Chondrocyte (in vitro differentiated cells): Measurements from ENCODE around the gene DUT. TPM values are rescaled to one million over a fixed set of nuclear protein-coding genes. Genes with fewer than 3 reads are reported as not detected.

Experiments
- DNase-seq: peaks from one replicate; pipeline ENCODE4 v3.0.0; 2021; ENCODE audit warnings: mixed read lengths, low spot score
- H3K27ac Mint-ChIP-seq: one replicate; pipeline ENCODE4 v1.8.0; 2021; ENCODE audit warnings: mild to moderate bottlenecking, moderate library complexity, mixed read lengths; ENCODE audit not compliant: unreplicated experiment
- H3K27me3 Mint-ChIP-seq: 2 replicates; pipeline ENCODE4 v1.8.0; 2021; ENCODE audit warnings: low read depth, mixed read lengths
- H3K36me3 Mint-ChIP-seq: 2 replicates; pipeline ENCODE4 v1.8.0; 2021; ENCODE audit warnings: low read depth, mixed read lengths
- H3K4me1 Mint-ChIP-seq: 2 replicates; pipeline ENCODE4 v1.8.0; 2021; ENCODE audit warnings: low read depth, mild to moderate bottlenecking, mixed read lengths
- H3K4me3 Mint-ChIP-seq: one replicate; pipeline ENCODE4 v1.8.0; 2021; ENCODE audit warnings: mild to moderate bottlenecking, moderate library complexity, mixed read lengths; ENCODE audit not compliant: unreplicated experiment
- H3K9me3 Mint-ChIP-seq: 2 replicates; pipeline ENCODE4 v1.8.0; 2021; ENCODE audit warnings: low read depth, mixed read lengths
- CTCF ChIP-seq: fragments of 200-600 bp; sonication (generic); IDR thresholded peaks from 2 replicates; pipeline ENCODE4 v1.5.0; 2021; ENCODE audit warnings: antibody characterized with exemption, mild to moderate bottlenecking, moderate library complexity
- total RNA-seq: library from RNA; stranded (reverse); gene quantifications from 3 replicates; pipeline ENCODE4 v1.2.1, GENCODE V29; 2021

DUT gene
- total RNA-seq, 1 donor from 2014 or later: 71.5 TPM

- no peak for TF ChIP-seq CTCF
- Mint-ChIP-seq H3K4me1 (peaks cover 4% of the 10 kb centered on the region), H3K27ac (no peak overlapping the region), H3K9me3 (no peaks in the 10 kb centered on the region), H3K4me3 (no peak overlapping the region), H3K27me3 (no peaks in the 10 kb centered on the region), H3K36me3 (peaks cover 12% of the 10 kb centered on the region)
- no peak for DNase-seq
Measured at GRCh38 chr15:48340111-48340510, 8.9 kb downstream of the DUT start.

DNA sequence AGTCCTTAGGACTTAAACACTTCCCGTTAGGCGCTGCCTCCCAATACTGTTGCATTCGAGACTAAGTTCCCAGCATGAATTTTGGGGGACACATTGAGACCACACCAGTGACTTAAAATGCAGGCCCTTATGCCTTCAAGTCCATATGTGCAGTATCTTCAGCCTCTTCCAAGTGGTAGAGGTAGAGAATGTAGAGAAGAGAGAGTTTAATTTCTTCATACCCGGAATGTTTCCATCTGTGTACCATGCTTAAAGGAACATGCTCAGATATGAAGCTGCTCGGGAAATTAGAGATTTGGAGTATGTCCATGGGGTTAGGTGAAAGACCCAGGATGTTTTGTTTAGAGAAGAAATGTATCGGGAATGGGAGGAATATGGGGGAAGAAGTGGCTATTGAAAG lies 12.6 kb downstream of the DUT start:
- Mint-ChIP-seq H3K36me3 (peaks cover 12% of the 10 kb centered on the region), H3K27ac (no peak overlapping the region), H3K4me1 (no peaks in the 10 kb centered on the region), H3K9me3 (no peaks in the 10 kb centered on the region), H3K27me3 (no peaks in the 10 kb centered on the region), H3K4me3 (no peak overlapping the region)
- TF ChIP-seq CTCF: no peak
- no peak for DNase-seq

DNA sequence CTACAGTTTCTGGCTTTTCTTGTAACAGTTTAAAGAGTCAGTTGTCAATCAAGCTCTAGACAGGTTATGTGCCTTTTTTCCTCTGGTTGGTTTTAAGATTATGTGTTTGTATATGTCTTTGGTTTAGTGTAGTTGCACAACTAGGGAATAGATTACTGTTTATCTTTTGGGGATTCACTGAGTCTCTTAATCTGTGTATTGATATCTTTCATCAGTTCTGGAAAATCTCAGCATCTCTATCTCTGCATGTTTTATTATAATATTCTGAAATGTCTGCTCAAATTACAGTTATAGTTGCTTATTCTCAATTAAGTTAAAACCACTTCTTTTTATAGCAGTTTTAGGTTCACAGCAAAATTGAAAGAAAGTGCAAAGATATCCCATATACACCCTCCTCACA lies 14.3 kb downstream of the DUT start:
- TF ChIP-seq CTCF: no peak
- H3K9me3 Mint-ChIP-seq: no peaks in the 10 kb centered on the region
- H3K36me3 Mint-ChIP-seq: peaks cover 9% of the 10 kb centered on the region
- H3K27ac Mint-ChIP-seq: no peak overlapping the region
- DNase-seq: no peak
- H3K4me3 Mint-ChIP-seq: no peak overlapping the region
- H3K27me3 Mint-ChIP-seq: no peaks in the 10 kb centered on the region
- H3K4me1 Mint-ChIP-seq: no peaks in the 10 kb centered on the region

- H3K27ac Mint-ChIP-seq: no peak overlapping the region
- no peak for DNase-seq
- H3K4me1 Mint-ChIP-seq: peaks cover 22% of the 10 kb centered on the region
- H3K27me3 Mint-ChIP-seq: no peaks in the 10 kb centered on the region
- no peak overlapping the region for H3K4me3 Mint-ChIP-seq
- H3K9me3 Mint-ChIP-seq: no peaks in the 10 kb centered on the region
- H3K36me3 Mint-ChIP-seq: no peaks in the 10 kb centered on the region
- TF ChIP-seq CTCF: peak; percentile 96
Measured at GRCh38 chr15:48352474-48353072, 21.3 kb downstream of the DUT start.

DNA sequence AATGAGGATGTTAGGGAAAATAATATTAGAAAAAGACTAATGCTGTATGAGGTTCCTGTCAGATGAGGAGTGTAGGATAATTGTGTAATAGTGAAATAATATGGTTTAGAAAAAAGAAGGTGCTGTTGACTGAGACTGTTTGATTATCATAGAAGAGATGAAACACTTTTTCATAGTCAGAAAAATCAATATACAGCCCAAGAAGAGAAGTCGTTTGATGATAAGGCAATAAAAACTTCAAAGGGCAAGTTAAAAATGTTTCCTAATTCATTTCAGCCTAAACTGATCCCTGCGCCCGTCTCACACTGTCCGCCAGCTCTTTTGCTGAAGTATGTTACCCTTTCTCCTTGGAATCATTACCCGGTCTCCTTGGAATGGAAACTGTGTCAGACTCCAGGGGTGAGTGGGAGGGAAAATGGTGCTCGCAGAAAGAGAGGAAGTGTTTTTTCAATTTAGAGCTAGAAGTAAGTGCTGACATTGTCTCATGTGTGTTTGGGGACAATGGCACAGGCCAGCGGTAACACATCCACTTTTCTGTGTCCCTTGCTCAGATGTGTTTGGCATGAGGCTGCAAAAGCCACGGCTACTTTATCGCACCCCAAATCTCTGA lies 23.6 kb downstream of the DUT start:
- Mint-ChIP-seq H3K9me3 (no peaks in the 10 kb centered on the region), H3K27me3 (no peaks in the 10 kb centered on the region), H3K36me3 (no peaks in the 10 kb centered on the region), H3K27ac (peak overlapping the region; percentile 23), H3K4me3 (no peak overlapping the region), H3K4me1 (peaks cover 40% of the 10 kb centered on the region)
- no peak for TF ChIP-seq CTCF
- DNase-seq: no peak
